ENCODE measurements around the gene AURKB.
"Not testable (repeated sequence)": the region's sequence is repeated elsewhere in the genome, so short reads cannot be mapped to it uniquely, and the experiment has no call there.

The AURKB gene

GRCh38 chr17:8209907-8210760 is at the start of gene AURKB:
TSS of gene AURKB (minus strand) at chr17:8210575. CDS start at chr17:8210224, 351 bp downstream.
- Histone ChIP-seq H3K36me3 (peaks cover 32% of the 10 kb centered on the region), H3K9me3 (no peaks in the 10 kb centered on the region), H3K9ac (peak within 1 kb of the TSS; percentile 91), H3K4me3 (peak within 1 kb of the TSS; percentile 78), H3K27me3 (no peaks in the 10 kb centered on the region), H4K20me1 (peaks cover 27% of the 10 kb centered on the region), H3K4me1 (peaks cover 43% of the 10 kb centered on the region), H3K4me2 (peak within 1 kb of the TSS; percentile 91), H3K27ac (peak within 1 kb of the TSS; percentile 91)
- no peak for TF ChIP-seq Cebpa-rat (IDR thresholded peaks at IDR 0.05)

- H3K27me3 ChIP-seq = no peaks in the 10 kb centered on the region
- no peak overlapping the region for H3K27ac ChIP-seq
- no peak overlapping the region for H3K4me3 ChIP-seq
- H4K20me1 ChIP-seq = peaks cover 32% of the 10 kb centered on the region
- H3K4me2 ChIP-seq = no peak overlapping the region
- H3K9ac ChIP-seq = no peak overlapping the region
- no peaks in the 10 kb centered on the region for H3K9me3 ChIP-seq
- peaks cover 100% of the 10 kb centered on the region for H3K36me3 ChIP-seq
- TF ChIP-seq Cebpa-rat (IDR thresholded peaks at IDR 0.05) = no peak
- no peaks in the 10 kb centered on the region for H3K4me1 ChIP-seq
Measured at GRCh38 chr17:8257801-8258200, 47.4 kb upstream of the AURKB start.

GRCh38 chr17:8256691-8257090 is 46.3 kb upstream of the AURKB start:
- Histone ChIP-seq H3K4me2 (no peak overlapping the region), H3K36me3 (peaks cover 95% of the 10 kb centered on the region), H4K20me1 (peaks cover 34% of the 10 kb centered on the region), H3K27ac (no peak overlapping the region), H3K27me3 (no peaks in the 10 kb centered on the region), H3K9me3 (no peaks in the 10 kb centered on the region), H3K9ac (no peak overlapping the region), H3K4me1 (no peaks in the 10 kb centered on the region), H3K4me3 (no peak overlapping the region)
- no peak for TF ChIP-seq Cebpa-rat (IDR thresholded peaks at IDR 0.05)

- Histone ChIP-seq H3K9ac (no peak overlapping the region), H3K27ac (no peak overlapping the region), H3K9me3 (no peaks in the 10 kb centered on the region), H4K20me1 (peaks cover 34% of the 10 kb centered on the region), H3K36me3 (peaks cover 91% of the 10 kb centered on the region), H3K4me1 (0 out of 2 replicates have a peak, but pooled peaks cover under 1% of the 10 kb centered on the region), H3K4me2 (no peak overlapping the region), H3K27me3 (no peaks in the 10 kb centered on the region), H3K4me3 (no peak overlapping the region)
- no peak for TF ChIP-seq Cebpa-rat (IDR thresholded peaks at IDR 0.05)
Measured at GRCh38 chr17:8256291-8256690, 45.9 kb upstream of the AURKB start.

- Histone ChIP-seq H3K4me1 (peaks cover 9% of the 10 kb centered on the region), H3K27ac (no peak overlapping the region), H3K36me3 (peaks cover 83% of the 10 kb centered on the region), H3K27me3 (no peaks in the 10 kb centered on the region), H3K4me3 (no peak overlapping the region), H3K9ac (no peak overlapping the region), H3K4me2 (no peak overlapping the region), H4K20me1 (peaks cover 34% of the 10 kb centered on the region), H3K9me3 (no peaks in the 10 kb centered on the region)
- no peak for TF ChIP-seq Cebpa-rat (IDR thresholded peaks at IDR 0.05)
Measured at GRCh38 chr17:8255499-8255898, 45.1 kb upstream of the AURKB start.

GRCh38 chr17:8254881-8255280 is 44.5 kb upstream of the AURKB start:
- H3K9ac ChIP-seq = no peak overlapping the region

GRCh38 chr17:8253801-8254200 is 43.4 kb upstream of the AURKB start:
- peaks cover 18% of the 10 kb centered on the region for H3K4me1 ChIP-seq
- no peaks in the 10 kb centered on the region for H3K9me3 ChIP-seq
- H3K9ac ChIP-seq = no peak overlapping the region
- no peak overlapping the region for H3K27ac ChIP-seq
- peaks cover 66% of the 10 kb centered on the region for H3K36me3 ChIP-seq
- no peaks in the 10 kb centered on the region for H3K27me3 ChIP-seq
- H4K20me1 ChIP-seq = peaks cover 34% of the 10 kb centered on the region
- H3K4me3 ChIP-seq = no peak overlapping the region
- no peak for TF ChIP-seq Cebpa-rat (IDR thresholded peaks at IDR 0.05)
- H3K4me2 ChIP-seq = no peak overlapping the region

More at GRCh38 chr17:8254881-8255280, 44.5 kb upstream of the AURKB start:
- H3K36me3 ChIP-seq = peaks cover 77% of the 10 kb centered on the region
- peaks cover 15% of the 10 kb centered on the region for H3K4me1 ChIP-seq
- no peak overlapping the region for H3K27ac ChIP-seq
- H3K4me2 ChIP-seq = no peak overlapping the region
- H3K27me3 ChIP-seq = no peaks in the 10 kb centered on the region
- H3K4me3 ChIP-seq = no peak overlapping the region
- H3K9me3 ChIP-seq = no peaks in the 10 kb centered on the region
- peaks cover 34% of the 10 kb centered on the region for H4K20me1 ChIP-seq
- TF ChIP-seq Cebpa-rat (IDR thresholded peaks at IDR 0.05) = no peak

GRCh38 chr17:8251411-8251810 is 41.0 kb upstream of the AURKB start:
- peaks cover 22% of the 10 kb centered on the region for H3K4me1 ChIP-seq
- peaks cover 42% of the 10 kb centered on the region for H3K36me3 ChIP-seq
- not testable (repeated sequence) for H3K4me2 ChIP-seq, H3K4me3 ChIP-seq, H3K9me3 ChIP-seq, H3K9ac ChIP-seq, H3K27ac ChIP-seq, H3K27me3 ChIP-seq
- peaks cover 28% of the 10 kb centered on the region for H4K20me1 ChIP-seq

- Histone ChIP-seq H3K4me1 (peaks cover 33% of the 10 kb centered on the region), H3K9me3 (no peaks in the 10 kb centered on the region), H3K4me2 (peak overlapping the region; percentile 96), H3K9ac (peak overlapping the region; percentile 98), H3K4me3 (peak overlapping the region; percentile 80), H3K27me3 (no peaks in the 10 kb centered on the region), H3K36me3 (peaks cover 38% of the 10 kb centered on the region), H3K27ac (peak overlapping the region; percentile 99), H4K20me1 (peaks cover 22% of the 10 kb centered on the region)
- no peak for TF ChIP-seq Cebpa-rat (IDR thresholded peaks at IDR 0.05)
Measured at GRCh38 chr17:8249621-8250500, 39.5 kb upstream of the AURKB start.
